H9 (cell line): Measurements from ENCODE around the gene HS1BP3. TPM values are rescaled to one million over a fixed set of nuclear protein-coding genes. Genes with fewer than 3 reads are reported as not detected.

Experiments used
- DNase-seq: peaks from one replicate; pipeline ENCODE4 v3.0.0-alpha.2; 2017
- H2AFZ ChIP-seq: one replicate; pipeline ENCODE4 v1.6.1; 2013; ENCODE audit warnings: mild to moderate bottlenecking, low read length, control low read depth, moderate library complexity
- H2AK5ac ChIP-seq: 2 replicates; pipeline ENCODE4 v1.6.1; 2013; ENCODE audit warnings: low read length, control low read depth, mixed read lengths; ENCODE audit not compliant: insufficient read length
- H2BK120ac ChIP-seq: one replicate; pipeline ENCODE4 v1.6.1; 2013; ENCODE audit warnings: low read depth, mild to moderate bottlenecking, low read length, control low read depth, inconsistent platforms; ENCODE audit not compliant: poor library complexity, severe bottlenecking
- H2BK12ac ChIP-seq: 2 replicates; pipeline ENCODE4 v1.6.1; 2013; ENCODE audit warnings: low read length, control low read depth, mixed read lengths, low read depth; ENCODE audit not compliant: insufficient read length
- H2BK15ac ChIP-seq: 2 replicates; pipeline ENCODE4 v1.6.1; 2013; ENCODE audit warnings: low read depth, low read length, control low read depth
- H2BK20ac ChIP-seq: one replicate; pipeline ENCODE4 v1.6.1; 2013; ENCODE audit warnings: low read depth, mild to moderate bottlenecking, low read length, control low read depth, inconsistent platforms; ENCODE audit not compliant: poor library complexity, severe bottlenecking
- H2BK5ac ChIP-seq: 2 replicates; pipeline ENCODE4 v1.6.1; 2013; ENCODE audit warnings: low read length, control low read depth, mixed read lengths; ENCODE audit not compliant: insufficient read length
- H3K14ac ChIP-seq: 2 replicates; pipeline ENCODE4 v1.6.1; 2013; ENCODE audit warnings: low read length, control low read depth; ENCODE audit not compliant: insufficient read depth
- H3K18ac ChIP-seq: 2 replicates; pipeline ENCODE4 v1.6.1; 2013; ENCODE audit warnings: low read depth, mild to moderate bottlenecking, mixed read lengths, low read length, control low read depth; ENCODE audit not compliant: insufficient read length
- H3K23ac ChIP-seq: 2 replicates; pipeline ENCODE4 v1.6.1; 2013; ENCODE audit warnings: low read length, control low read depth, mixed read lengths, low read depth; ENCODE audit not compliant: insufficient read length
- H3K23me2 ChIP-seq: 2 replicates; pipeline ENCODE4 v1.6.1; 2013; ENCODE audit warnings: low read depth, mild to moderate bottlenecking, mixed read lengths, low read length, control low read depth; ENCODE audit not compliant: insufficient read length, poor library complexity, severe bottlenecking
- H3K27ac ChIP-seq: 2 replicates; pipeline ENCODE4 v1.5.1; 2013; ENCODE audit warnings: low read length, control low read depth, mixed read lengths, low read depth; ENCODE audit not compliant: insufficient read length
- H3K27me3 ChIP-seq: 2 replicates; pipeline ENCODE4 v1.6.1; 2013; ENCODE audit warnings: low read length, control low read depth, inconsistent platforms; ENCODE audit not compliant: insufficient read depth
- H3K4ac ChIP-seq: 2 replicates; pipeline ENCODE4 v1.6.1; 2013; ENCODE audit warnings: low read depth, mild to moderate bottlenecking, control low read depth, inconsistent platforms, low read length, moderate library complexity
- H3K4me1 ChIP-seq: 2 replicates; pipeline ENCODE4 v1.6.1; 2013; ENCODE audit warnings: low read length, control low read depth, inconsistent platforms; ENCODE audit not compliant: insufficient read depth
- H3K4me2 ChIP-seq: 2 replicates; pipeline ENCODE4 v1.6.1; 2013; ENCODE audit warnings: low read length, control low read depth, mixed read lengths; ENCODE audit not compliant: insufficient read length, insufficient read depth
- H3K56ac ChIP-seq: 2 replicates; pipeline ENCODE4 v1.6.1; 2013; ENCODE audit warnings: low read depth, mild to moderate bottlenecking, mixed read lengths, low read length, control low read depth; ENCODE audit not compliant: insufficient read length
- H3K79me1 ChIP-seq: 2 replicates; pipeline ENCODE4 v1.6.1; 2013; ENCODE audit warnings: low read depth, mild to moderate bottlenecking, moderate library complexity, low read length, control low read depth, inconsistent platforms; ENCODE audit not compliant: insufficient read depth, poor library complexity, severe bottlenecking
- H3K79me2 ChIP-seq: 2 replicates; pipeline ENCODE4 v1.6.1; 2013; ENCODE audit warnings: low read length, control low read depth, inconsistent platforms; ENCODE audit not compliant: insufficient read depth
- H3K9ac ChIP-seq: 2 replicates; pipeline ENCODE4 v1.6.1; 2013; ENCODE audit warnings: low read length, control low read depth, mixed read lengths; ENCODE audit not compliant: insufficient read length; ENCODE audit errors: extremely low read depth
- H3K9me3 ChIP-seq: one replicate; pipeline ENCODE4 v1.6.1; 2013; ENCODE audit warnings: low read depth, low read length, inconsistent platforms; ENCODE audit not compliant: control insufficient read depth
- H3T11ph ChIP-seq: one replicate; pipeline ENCODE4 v1.6.1; 2013; ENCODE audit warnings: mild to moderate bottlenecking, low read length, control low read depth, inconsistent platforms
- H4K20me1 ChIP-seq: one replicate; pipeline ENCODE4 v1.6.1; 2013; ENCODE audit not compliant: control insufficient read depth, insufficient read length, insufficient read depth
- H4K5ac ChIP-seq: 2 replicates; pipeline ENCODE4 v1.6.1; 2013; ENCODE audit warnings: low read depth, mild to moderate bottlenecking, mixed read lengths, low read length, control low read depth; ENCODE audit not compliant: insufficient read length
- H4K8ac ChIP-seq: replicated peaks from 2 replicates; pipeline ENCODE4 v1.6.1; 2013; ENCODE audit warnings: low read length, control low read depth, mixed read lengths, low read depth; ENCODE audit not compliant: insufficient read length
- H4K91ac ChIP-seq: 2 replicates; pipeline ENCODE4 v1.6.1; 2013; ENCODE audit warnings: low read depth, mild to moderate bottlenecking, moderate library complexity, mixed read lengths, low read length, control low read depth; ENCODE audit not compliant: insufficient read length
- H3K27ac Mint-ChIP-seq, 3 experiments: 2 replicates in 2 of 3; 3 replicates in 1 of 3; pipeline ENCODE4 v1.8.0; 2020 to 2021; ENCODE audit warnings: mixed read lengths in 3 of 3, mild to moderate bottlenecking in 1 of 3, moderate library complexity in 1 of 3
- H3K27me3 Mint-ChIP-seq: 2 replicates; pipeline ENCODE4 v1.8.0; 2021; ENCODE audit warnings: low read depth, mild to moderate bottlenecking, moderate library complexity, mixed read lengths
- H3K36me3 Mint-ChIP-seq, 3 experiments: 2 replicates in 2 of 3; 3 replicates in 1 of 3; pipeline ENCODE4 v1.8.0; 2020 to 2021; ENCODE audit warnings: low read depth in 3 of 3, mixed read lengths in 3 of 3; ENCODE audit not compliant: insufficient read depth in 1 of 3
- H3K4me1 Mint-ChIP-seq, 2 experiments: 2 replicates each; pipeline ENCODE4 v1.8.0; 2020; ENCODE audit warnings: mixed read lengths in 2 of 2
- H3K4me3 Mint-ChIP-seq, 2 experiments: 2 replicates in 1 of 2; 3 replicates in 1 of 2; pipeline ENCODE4 v1.8.0; 2020 to 2021; ENCODE audit warnings: mild to moderate bottlenecking in 2 of 2, mixed read lengths in 2 of 2, moderate library complexity in 1 of 2
- H3K9me3 Mint-ChIP-seq, 2 experiments: 2 replicates in 1 of 2; 3 replicates in 1 of 2; pipeline ENCODE4 v1.8.0; 2020; ENCODE audit warnings: mild to moderate bottlenecking in 2 of 2, mixed read lengths in 2 of 2, moderate library complexity in 1 of 2
- CTCF ChIP-seq: fragments of 200-600 bp; sonication (generic); conservative IDR thresholded peaks from 3 replicates; pipeline ENCODE4 v1.8.0; 2021; ENCODE audit warnings: antibody characterized with exemption, mild to moderate bottlenecking
- WGBS: extraction: QIAGEN DNeasy Blood & Tissue Kit; methylation state at CpG from one replicate; pipeline ENCODE4 v1.1.7; 2013; ENCODE audit warnings: missing lambda C conversion rate, low lambda C conversion rate, mixed read lengths; ENCODE audit not compliant: insufficient read length; ENCODE audit errors: extremely low coverage; 5-methylcytosine and 5-hydroxymethylcytosine counted together
- total RNA-seq: library from RNA; stranded (reverse); gene quantifications from 2 replicates; pipeline ENCODE4 v1.2.1, GENCODE V29; 2021

The HS1BP3 gene
- total RNA-seq, 1 experiment from 2014 or later: 11.1 TPM

GRCh38 chr2:20656561-20656960 is 5.7 kb upstream of the HS1BP3 start:
- no peaks in the 10 kb centered on the region for H4K20me1 ChIP-seq
- no peak overlapping the region for H3K4me2 ChIP-seq
- H3K4me3 Mint-ChIP-seq: no peak overlapping the region
- no peaks in the 10 kb centered on the region for H3K9me3 ChIP-seq
- H3K27me3 Mint-ChIP-seq: peaks cover 57% of the 10 kb centered on the region
- no peaks in the 10 kb centered on the region for H3K79me2 ChIP-seq
- H2BK120ac ChIP-seq: no peak overlapping the region
- no peak overlapping the region for H3K18ac ChIP-seq
- no peak overlapping the region for H3K14ac ChIP-seq
- no peak overlapping the region for H2AK5ac ChIP-seq
- no peaks in the 10 kb centered on the region; the same call in 1 of the 2 replicates for H3K27me3 ChIP-seq
- H3K9me3 Mint-ChIP-seq: no peaks in the 10 kb centered on the region
- DNase-seq: no peak
- no peak overlapping the region for H3K23ac ChIP-seq
- H3T11ph ChIP-seq: no peak overlapping the region
- no peak overlapping the region for H4K91ac ChIP-seq
- TF ChIP-seq CTCF: no peak
- no peak overlapping the region for H2BK15ac ChIP-seq
- no CpG with 5 or more reads among the region's 7 CpGs for WGBS
- no peak overlapping the region for H4K8ac ChIP-seq
- no peak overlapping the region for H3K4ac ChIP-seq
- H3K4me1 Mint-ChIP-seq: peaks cover 10 to 21% of the 10 kb centered on the region in 2 experiments
- no peaks in the 10 kb centered on the region; a peak in 1 of 7 replicates for H3K36me3 Mint-ChIP-seq
- H3K79me1 ChIP-seq: no peaks in the 10 kb centered on the region
- no peak overlapping the region for H2BK12ac ChIP-seq
- no peaks in the 10 kb centered on the region for H3K4me1 ChIP-seq
- no peak overlapping the region for H4K5ac ChIP-seq
- H3K9ac ChIP-seq: no peak overlapping the region
- no peaks in the 10 kb centered on the region for H3K23me2 ChIP-seq
- no peak overlapping the region for H3K27ac ChIP-seq
- no peak overlapping the region for H2BK5ac ChIP-seq
- no peak overlapping the region for H2AFZ ChIP-seq
- H2BK20ac ChIP-seq: no peak overlapping the region
- H3K56ac ChIP-seq: no peak overlapping the region
- no peak overlapping the region for H3K27ac Mint-ChIP-seq
